Choroid plexus epithelial cell (primary cell): ENCODE measurements around the gene SPAG9.
A peak's percentile ranks its signal among the peaks of the same experiment; 100 is the strongest.

ENCODE experiments used
- DNase-seq: peaks from one replicate; pipeline ENCODE4 v3.0.0-alpha.2; 2010; ENCODE audit warnings: low read depth
- H3K4me3 ChIP-seq: 2 replicates; pipeline ENCODE4 v1.5.1; 2011; ENCODE audit warnings: low read depth, mild to moderate bottlenecking, control low read depth, low read length, moderate library complexity
- CTCF ChIP-seq: conservative IDR thresholded peaks from 2 replicates; pipeline ENCODE4 v1.5.1; 2011; ENCODE audit warnings: low read depth, mild to moderate bottlenecking, control low read depth, inconsistent platforms, low read length, moderate library complexity

Gene SPAG9

GRCh38 chr17:50935221-50935995, 185.3 kb downstream of the SPAG9 start:
- no peak for TF ChIP-seq CTCF

GRCh38 chr17:50934672-50935220, 185.9 kb downstream of the SPAG9 start:
- H3K4me3 ChIP-seq, result no peak overlapping the region
- DNase-seq, result no peak
- TF ChIP-seq CTCF, result no peak

More at GRCh38 chr17:50935221-50935995, 185.3 kb downstream of the SPAG9 start:
- H3K4me3 ChIP-seq, result no peak overlapping the region
- DNase-seq, result no peak

GRCh38 chr17:50934161-50934560, 186.5 kb downstream of the SPAG9 start:
- no peak overlapping the region for H3K4me3 ChIP-seq
- no peak for TF ChIP-seq CTCF
- no peak for DNase-seq

GRCh38 chr17:50931144-50931908, 189.3 kb downstream of the SPAG9 start:
- peak; percentile 91 for DNase-seq
- peak overlapping the region; percentile 38 for H3K4me3 ChIP-seq
- no peak for TF ChIP-seq CTCF

- no peak overlapping the region for H3K4me3 ChIP-seq
- no peak for TF ChIP-seq CTCF
- no peak for DNase-seq
Observed at GRCh38 chr17:50928646-50929045, 192.0 kb downstream of the SPAG9 start.

- TF ChIP-seq CTCF, result no peak
- H3K4me3 ChIP-seq, result no peak overlapping the region
- DNase-seq, result no peak
Observed at GRCh38 chr17:50927287-50927686, 193.4 kb downstream of the SPAG9 start.

GRCh38 chr17:50926523-50926922, 194.1 kb downstream of the SPAG9 start:
- DNase-seq, result no peak
- no peak overlapping the region for H3K4me3 ChIP-seq
- no peak for TF ChIP-seq CTCF
